Measurements from ENCODE around the gene TBX19.

GRCh38 chr1:168280296-168280927 is at the start of gene TBX19:
- TF ChIP-seq CTCF (IDR thresholded peaks at IDR 0.05) (no peak), POLR2A (IDR thresholded peaks at IDR 0.05) (no peak)

All from right lobe of liver (tissue), 4 donors.